Measurements from ENCODE around the gene ANKLE1.

Gene ANKLE1, protein sequence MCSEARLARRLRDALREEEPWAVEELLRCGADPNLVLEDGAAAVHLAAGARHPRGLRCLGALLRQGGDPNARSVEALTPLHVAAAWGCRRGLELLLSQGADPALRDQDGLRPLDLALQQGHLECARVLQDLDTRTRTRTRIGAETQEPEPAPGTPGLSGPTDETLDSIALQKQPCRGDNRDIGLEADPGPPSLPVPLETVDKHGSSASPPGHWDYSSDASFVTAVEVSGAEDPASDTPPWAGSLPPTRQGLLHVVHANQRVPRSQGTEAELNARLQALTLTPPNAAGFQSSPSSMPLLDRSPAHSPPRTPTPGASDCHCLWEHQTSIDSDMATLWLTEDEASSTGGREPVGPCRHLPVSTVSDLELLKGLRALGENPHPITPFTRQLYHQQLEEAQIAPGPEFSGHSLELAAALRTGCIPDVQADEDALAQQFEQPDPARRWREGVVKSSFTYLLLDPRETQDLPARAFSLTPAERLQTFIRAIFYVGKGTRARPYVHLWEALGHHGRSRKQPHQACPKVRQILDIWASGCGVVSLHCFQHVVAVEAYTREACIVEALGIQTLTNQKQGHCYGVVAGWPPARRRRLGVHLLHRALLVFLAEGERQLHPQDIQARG

DNA sequence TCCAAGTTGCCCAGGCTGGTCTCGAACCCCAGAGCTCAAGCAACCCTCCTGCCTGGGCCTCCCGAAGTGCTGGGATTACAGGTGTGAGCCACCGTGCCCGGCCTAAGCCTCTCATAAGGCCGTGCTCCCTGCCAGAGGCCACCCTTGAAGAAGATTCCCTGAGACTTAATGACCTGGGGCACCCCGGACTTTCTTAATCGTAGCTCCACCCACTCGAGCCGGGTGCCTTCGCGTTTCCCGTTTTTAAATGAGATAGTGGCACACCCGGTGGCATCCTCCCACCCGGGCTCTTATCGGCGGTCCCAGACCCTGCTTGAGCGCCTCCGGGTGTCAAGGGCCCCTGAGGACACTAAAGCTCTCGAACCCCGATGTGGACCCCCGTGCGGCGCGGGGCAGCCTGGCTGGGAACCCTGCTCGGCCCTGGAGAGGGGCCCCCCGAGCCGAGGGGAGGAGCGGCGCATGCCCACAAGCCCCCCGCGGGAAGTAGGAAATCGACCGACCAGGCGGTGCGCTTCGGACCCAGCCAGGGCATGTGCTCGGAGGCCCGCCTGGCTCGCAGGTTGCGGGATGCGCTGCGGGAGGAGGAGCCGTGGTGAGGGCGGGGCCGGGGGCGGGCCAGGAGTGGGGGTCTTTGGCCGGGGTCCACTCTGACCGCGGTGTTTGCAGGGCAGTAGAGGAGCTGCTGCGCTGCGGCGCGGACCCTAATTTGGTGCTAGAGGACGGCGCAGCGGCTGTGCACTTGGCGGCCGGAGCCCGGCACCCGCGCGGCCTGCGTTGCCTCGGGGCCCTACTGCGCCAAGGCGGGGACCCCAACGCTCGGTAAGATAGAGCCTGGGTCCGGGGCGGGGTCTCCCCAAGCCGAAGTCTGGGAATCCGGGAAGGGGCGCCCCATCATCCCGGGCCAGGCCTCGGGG lies at the start of gene ANKLE1:
Gene ANKLE1 (plus strand): TSS at position 511 of the 914 bp plus-strand sequence. CDS start 20 bp downstream, at position 531.
- DNase-seq, result peak; percentile 55

DNA sequence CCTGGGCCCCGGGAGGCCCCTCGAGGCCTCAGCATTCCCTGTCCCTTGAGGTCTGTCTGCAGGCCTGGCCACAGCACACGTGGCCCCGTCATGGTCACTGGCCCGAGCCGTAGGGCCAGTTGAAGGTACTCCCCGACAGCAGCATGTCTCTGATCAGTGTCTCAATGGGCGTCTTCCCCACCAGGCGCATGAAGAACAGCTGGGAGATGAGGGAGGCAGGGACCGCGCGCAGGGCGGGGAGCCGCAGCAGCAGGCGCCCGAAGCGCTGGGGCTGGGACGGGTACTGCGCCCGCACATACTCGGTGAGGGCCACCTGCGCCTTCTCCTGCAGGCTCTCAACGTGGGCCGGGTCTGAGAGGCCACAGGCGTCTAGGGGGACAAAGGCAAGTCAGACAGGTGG lies 49.4 kb upstream of the ANKLE1 start:
- DNase-seq, result no peak

DNA sequence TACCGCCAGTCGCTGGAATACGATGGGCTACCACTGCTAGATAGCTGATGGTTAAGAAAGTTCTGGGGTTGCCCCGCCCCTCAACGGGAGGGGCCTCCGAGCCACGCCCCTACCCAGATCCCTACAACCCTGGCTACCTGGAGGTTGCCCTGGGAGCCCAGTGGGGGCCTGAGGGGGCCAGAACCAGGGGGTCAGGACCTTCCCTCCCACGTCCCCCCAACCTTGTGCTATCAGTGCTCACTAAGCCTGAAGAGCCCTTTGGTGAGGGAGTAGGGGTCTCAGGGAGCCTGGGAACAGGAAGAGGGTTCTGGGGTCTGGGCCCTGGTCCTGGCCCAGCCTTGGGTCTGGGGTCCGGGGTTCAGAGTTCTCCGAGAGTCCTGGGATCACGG lies 46.8 kb upstream of the ANKLE1 start:
- DNase-seq, result peak; percentile 80

DNA sequence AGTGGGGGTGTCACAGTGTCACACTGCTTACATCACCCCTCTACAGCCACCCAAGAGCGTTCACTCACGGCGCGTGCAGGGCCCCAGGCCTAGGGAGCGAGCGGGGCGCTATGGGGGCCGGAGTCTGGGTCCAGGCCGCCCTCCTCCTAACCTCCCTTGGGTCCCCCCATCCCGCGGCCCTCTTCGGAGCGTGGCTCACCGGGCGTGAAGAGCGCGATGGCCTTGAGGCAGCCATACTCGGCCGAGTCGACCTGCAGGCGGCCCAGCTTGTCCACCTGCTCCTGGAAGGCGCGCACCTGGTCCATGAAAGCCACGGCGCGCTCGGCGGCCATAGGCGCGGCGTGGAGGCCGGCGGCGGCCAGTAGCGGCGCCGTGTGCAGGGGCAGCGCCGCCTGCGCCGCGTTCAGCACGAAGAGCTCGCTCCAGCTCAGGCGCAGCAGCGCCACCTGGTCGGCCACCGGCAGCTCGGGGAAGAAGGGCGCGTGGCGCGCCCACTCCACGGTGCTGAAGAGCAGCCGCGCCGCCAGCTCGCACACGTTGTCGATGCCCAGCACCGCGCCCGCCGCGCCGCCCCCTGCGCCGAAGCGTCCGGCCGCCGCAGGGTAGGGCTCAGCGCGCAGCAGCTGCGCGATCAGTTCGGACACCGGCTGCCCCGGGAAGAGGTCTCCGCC lies 46.3 kb upstream of the ANKLE1 start:
- peak; percentile 78 for DNase-seq

DNA sequence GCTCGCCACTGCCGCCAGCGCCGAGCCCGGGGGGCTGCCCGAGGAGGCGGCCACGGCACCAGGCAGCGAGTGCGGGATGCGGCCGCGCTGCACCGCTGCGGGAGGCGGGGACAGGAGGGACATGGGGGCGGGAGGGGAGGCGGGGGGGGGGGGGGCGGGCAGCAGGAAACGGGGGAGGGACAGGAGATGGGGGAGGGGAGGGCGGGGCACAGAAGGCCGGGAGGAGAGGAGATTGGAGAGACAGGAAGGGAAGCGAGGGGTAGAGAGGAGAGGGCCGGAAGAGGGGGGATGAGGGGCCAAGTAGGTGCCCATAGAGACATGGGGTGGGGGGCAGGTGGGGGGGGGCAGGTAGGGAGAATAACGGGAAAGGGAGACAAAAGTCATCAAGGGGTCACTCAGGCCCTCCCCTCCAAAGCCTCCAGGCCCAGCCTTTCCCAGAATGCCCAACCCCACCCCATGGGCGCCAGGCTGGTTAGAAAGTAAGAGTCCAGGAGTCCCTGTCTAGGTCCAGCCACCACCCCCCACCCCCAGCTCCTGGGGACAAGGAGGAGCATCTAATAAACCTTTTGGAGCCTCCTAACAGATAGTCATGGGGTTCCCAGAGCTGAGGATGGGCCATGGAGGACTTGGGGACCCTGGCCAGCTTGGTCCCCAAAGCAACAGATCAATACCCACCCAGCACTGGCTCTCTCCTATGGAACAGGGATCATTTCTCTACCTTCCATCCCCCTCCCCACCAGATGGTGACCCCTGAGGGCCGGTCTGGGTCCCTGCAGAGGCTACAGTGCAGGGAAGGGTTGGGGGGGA lies 45.5 kb upstream of the ANKLE1 start:
- DNase-seq, result no peak

DNA sequence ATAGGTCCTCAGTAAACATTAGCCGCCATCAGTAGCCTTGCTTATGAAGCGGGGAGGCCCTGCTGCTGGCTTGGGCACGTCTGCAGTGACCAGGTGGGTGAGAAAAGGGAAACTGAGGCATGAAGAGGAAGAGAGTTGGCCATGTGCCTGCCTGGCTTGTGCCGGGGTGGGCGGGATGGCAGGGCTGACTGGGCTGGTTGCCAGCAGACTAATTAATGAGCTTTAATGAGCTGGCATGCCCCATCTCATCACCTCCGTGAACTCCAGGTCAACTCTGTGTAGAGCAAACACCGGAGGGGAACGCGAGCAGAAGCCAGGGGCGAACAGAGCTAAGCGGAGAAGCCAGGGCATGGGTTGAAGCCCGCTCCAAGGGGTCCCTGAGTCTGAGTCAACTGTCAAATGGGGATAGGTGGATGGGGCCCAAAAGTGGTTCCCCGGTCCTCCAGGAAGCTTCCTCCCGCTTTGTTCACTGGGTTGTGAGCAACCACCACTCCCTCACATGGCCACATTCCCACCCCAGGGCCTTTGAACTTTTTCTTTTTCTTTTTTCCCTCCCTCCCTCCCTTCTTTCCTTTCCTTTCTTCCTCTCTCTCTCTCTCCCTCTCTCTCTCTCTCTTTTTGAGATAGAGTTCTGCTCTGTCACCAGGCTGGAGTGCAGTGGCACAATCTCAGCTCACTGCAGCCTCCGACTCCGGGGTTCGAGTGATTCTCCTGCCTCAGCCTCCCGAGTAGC lies 44.7 kb upstream of the ANKLE1 start:
- no peak for DNase-seq

DNA sequence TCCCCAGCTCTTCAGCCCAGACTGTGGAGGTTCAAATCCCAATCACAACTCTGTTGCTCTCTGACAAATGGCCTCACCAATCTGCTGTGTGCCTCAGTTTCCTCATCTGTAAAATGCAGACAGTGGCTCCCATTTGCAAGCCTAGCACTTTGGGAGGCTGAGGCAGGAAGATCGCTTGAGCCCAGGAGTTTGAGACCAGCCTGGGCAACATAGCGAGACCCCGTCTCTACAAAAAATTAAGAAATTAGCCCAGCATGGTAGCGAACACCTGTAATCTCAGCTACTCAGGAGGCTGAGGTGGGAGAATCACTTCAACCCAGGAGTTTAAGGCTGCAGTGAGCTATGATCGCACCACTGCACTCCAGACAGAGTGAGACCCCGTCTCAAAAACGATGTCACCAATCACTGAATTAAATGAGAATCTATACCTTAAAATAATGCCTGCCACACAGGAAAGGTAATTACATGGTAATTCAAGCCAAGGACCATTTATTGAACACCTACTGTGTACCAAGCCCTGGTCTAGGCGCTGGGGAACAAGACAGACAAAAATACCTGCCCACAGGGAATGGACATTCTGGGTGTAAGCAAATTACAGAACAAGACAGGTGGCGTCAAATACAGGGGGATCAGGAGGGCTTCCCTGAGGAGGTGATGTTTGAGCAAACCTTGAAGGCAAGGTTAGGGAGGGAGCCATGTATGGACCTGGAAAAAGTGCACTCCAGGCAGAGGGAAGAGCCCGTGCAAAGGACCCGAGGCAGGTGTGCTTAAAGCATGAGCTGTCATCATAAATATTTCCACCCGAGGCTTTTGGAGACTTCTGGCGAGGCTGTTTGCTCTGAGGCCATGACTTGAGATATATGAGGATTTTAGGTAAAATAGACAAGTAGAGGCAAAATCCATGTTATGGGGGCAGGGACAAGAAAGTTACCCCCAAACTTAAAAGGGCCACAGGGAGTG lies 43.7 kb upstream of the ANKLE1 start:
- DNase-seq, result no peak

DNA sequence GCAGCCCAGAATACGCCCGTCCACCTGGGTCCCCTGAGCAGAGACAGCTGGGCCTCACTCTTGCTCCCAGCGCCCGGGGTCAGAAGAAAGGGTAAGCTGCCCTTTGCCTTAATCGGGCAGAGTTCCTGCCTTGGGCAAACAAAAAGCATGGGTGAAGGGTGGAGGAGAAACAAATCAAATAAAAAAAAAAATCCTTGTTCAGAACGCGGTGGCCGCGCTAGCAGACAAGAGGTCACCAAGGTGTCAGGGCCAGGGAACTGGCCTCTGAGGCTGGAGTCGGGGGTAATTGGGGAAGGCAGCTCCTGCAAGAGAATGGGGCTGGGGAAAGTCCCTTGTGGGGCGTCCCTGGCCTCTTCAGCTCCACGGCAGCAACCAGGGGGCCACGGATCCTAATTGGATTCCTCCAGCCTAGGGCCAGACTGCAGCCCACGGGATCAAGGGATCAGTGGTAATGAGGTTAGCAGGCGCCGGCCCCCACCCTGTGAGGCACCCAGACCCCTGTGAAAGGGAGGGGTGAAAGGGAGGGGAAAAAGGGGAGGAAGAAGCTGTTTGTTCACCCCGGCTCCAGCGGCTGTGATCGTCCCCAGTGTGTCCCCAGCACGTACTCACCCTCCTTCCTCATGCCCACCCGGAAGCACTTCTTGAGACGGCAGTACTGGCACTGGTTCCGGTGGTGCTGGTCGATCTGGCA lies 41.5 kb upstream of the ANKLE1 start:
- DNase-seq, result no peak

DNA sequence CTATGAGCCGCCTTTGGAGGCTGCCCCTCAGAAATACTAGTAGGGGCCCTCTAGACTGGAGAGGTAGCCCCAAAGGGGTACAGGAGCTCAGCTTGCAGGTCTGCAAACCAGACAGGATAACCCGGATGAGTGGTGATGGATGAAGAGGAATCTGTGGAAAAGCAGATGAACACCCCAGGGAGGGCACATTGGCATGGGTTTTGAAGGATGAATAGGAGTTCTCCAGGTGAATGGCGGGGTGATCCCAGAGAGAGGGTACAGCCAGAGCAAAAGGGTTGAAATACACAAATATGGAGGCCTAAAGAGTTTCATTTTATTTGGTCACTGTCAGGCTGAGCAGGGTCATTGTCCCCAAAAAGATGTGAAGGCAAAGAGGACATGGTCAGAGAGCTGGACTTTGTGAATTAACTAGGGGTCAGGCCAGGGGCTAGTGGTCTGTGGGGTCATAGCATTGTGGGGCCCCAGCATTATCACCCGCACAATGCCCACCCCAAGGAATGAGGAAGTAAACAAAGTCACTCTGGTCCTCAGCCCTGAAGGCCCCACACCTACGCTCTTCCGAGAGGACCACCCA lies 40.8 kb upstream of the ANKLE1 start:
- DNase-seq, result no peak

DNA sequence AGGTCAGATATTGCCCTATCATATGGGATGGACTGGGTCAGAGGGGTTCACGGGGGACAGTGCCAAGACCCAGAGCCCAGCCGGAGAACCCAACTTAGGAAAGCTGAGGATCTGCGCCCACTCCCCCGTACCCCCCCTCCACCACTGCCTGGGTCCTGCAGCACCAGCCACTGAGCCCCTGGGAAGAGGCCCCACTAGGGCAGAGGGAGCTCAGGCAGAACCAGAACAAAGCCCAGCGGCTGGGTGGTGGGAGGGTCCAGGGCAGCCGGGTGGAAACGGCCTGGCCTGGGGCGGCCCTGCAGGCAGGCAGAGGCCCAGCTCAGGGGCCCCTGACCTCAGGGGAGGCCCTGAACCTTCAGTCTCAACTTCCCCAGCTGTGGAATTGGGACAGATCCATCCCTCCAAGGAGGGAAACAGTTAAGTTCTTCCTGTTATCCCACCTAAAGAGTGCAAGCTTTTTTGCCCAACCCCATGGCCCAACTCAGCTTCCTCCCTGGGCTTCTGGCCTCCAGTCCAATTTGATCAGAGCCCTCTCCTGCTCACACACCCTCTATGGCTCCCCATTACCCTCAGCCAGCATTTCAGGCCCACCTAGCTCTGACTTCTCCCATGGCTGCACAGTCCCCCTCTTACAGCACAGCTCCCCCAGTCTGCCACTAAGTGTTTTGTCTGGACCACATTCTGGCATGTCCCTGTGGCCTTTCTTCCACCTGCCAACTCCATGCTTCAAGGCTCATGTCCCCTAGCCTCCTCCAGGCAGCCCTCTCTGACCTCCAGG lies 39.1 kb upstream of the ANKLE1 start:
- no peak for DNase-seq

DNA sequence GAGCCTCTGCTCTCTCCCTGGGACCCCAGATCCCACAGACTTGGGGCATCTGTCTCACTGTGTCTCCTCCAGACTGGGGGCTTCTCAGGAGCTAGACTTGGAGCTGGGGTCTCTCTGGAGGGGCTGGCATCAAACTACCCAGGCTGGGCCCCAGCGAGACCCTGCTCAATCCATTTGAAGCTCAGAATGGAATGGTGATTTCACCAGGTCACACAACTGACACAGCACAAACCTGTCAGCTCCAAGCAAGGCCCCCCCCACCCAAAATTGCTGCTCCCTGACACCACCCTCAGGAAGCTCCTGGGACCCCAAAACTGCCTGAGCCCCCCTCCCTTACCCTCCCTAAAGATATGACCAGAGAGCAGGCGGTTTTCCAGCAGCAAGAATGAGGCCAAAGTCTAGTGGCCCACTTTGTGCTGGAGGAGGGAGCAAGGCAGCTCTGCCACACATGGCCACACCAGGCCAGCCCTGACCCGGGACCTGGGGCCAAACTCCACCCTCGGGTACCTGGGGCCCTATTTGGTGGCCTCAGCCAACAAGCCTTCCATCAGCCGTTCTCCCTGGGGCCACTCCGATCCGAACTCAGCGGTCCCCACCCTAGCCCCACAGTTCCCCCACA lies 38.4 kb upstream of the ANKLE1 start:
- DNase-seq, result no peak

DNA sequence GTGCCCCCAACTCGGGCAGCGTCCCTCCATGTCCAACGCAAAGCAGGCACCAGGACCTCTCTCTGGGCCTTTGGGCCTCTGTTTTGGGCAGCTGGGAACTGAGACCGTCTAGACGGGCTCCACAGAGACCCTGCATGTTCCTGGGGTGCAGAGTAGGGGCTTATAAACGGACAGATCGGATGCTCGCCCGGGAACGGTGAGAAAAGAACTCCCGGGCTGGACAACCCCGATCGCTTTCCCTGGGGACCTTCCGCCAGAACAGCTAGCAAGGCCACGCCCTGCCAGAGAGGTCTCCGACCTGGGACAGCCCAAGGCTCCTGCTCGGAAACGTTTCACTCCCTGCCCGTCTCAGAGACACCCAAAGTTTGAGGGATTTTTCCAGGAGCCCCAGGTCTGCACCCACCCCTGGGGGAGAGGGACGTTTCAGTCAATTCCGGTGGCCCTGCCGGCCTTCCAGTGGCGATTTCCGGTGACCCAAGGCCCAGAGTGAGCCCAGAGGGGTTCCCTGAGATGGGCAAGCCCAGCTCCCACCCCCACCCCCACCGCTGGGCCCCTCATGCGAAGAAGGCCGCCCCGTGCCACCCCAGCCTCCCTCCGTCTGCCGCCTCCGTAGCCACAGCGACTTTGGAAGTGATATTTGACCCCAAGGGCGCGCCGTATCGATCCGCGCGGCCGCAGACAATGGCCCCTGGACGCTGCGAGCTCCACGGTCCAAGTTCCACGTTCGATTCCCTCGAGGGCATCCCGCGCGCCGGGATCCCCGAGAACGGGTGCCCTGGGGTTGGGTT lies 37.7 kb upstream of the ANKLE1 start:
- DNase-seq, result no peak

DNA sequence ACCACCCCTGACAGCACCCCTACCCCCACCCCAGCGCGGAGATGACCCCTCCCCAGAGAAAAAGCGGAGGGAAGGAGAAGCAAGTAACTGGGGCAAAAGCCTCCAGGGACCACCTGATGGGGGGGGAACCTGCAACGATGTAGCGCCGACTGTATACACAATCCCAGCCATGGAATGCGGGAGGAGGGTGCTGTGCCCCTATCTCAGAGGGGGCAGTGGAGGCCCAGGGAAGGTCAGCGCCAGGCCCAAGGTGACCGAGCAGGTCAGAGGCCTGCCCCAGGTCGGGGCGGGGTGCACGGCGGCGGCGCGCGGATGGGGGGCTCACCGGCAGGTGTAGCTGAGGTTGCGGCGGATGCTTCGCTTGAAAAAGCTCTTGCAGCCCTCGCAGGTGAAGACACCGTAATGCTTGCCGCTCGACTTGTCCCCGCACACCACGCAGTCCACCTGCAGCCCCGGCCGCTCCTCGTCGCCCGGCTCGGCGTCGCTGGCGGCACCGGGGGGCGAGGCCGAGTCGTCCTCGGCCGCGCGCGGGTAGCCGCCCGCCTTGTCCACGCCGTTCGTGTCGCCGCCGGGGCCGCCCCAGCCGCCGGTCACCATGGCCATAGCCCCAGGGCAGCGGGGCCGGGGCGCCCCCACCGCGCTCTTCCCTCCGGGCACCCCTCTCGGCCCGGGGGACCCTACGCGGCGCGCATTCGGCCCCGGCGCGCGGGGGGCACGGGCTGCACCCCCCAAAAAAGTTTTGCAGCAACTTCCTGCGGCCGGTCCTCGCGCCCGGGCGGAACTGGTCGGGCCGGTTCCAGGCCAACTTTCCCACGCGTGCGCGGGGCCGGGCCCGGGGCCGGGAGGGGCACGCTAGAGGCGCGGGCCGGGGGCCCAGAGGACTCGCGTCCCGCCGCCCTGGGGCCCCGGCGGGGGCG lies 36.8 kb upstream of the ANKLE1 start:
- no peak for DNase-seq

DNA sequence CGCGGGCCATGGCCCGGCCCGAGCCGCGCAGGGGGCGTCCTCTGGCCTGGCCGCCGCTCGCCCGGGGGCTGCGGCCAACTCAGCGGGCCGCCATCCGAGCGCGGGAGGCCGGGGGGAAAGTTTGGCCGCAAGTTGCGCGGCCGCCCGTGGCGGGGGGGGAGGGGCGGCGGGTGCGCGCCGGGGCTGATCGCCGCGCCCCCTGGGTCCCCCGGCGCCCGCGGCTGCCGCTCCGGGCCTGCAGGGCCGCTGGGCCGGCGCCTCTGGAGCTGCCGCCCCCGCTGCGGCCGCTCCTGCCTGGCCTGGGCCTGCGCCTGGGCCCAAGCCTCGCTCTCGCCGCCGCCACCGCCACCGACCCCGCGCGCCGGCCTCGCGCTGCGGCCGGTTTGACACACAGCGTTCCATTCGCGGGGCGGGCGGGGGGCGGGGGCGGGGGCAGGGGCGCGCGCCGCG lies 36.1 kb upstream of the ANKLE1 start, which contains the start of gene NR2F6:
Gene NR2F6 (minus strand): TSS at position 385 of the 450 bp plus-strand sequence. CDS start 699 bp downstream, outside the sequence.
- DNase-seq, result no peak

DNA sequence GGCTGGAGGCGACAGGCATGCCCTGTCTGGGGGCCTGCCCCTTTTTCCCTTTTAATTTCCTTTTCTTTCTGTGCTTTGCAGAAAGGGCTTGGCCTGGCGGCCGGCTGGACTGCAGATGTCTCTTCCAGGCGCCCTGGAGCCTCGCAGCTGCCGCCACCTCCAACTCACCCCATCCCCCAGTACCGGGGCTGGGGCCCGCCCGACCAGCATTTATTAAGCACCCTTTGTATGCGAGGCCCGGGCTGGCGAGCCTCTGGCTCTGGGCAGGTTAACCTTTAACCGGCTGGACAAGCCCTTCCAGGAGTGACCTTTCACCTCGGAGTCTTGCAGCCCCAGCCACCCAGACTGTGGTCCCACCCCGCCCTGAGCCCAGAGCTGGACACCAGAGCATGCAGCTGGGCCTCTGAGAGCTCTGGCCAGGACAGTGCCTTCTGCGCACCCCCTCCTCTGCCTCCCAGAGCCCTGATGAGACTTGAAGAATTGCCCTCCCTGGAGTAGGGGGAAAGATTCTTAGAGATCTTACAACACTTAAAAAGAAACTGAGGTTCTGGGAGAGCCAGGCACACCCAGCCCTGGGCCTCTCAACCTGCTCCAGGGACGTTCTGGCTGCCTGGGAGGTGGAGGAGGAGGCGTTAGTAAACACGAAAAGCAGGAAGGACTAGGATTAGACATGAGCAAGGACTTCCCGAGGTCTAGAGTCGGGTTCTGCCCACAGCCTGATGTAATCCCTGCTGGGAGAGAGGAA lies 34.8 kb upstream of the ANKLE1 start:
- DNase-seq, result no peak
